Measurements from ENCODE around the gene HMGCL.

Gene HMGCL

GRCh38 chr1:23867895-23868556 is 42.8 kb upstream of the HMGCL start, which contains the start of gene FUCA1:
Gene FUCA1 (minus strand): TSS chr1:23868290. CDS start chr1:23868286, 4 bp downstream.
- Histone ChIP-seq H3K27ac (no peak within 1 kb of the TSS), H2AFZ (ENCODE audit: low read depth) (peak within 1 kb of the TSS; percentile 94), H3K27me3 (ENCODE audit: insufficient read depth, low read depth) (no peaks in the 10 kb centered on the region), H4K20me1 (ENCODE audit: insufficient read depth) (no peaks in the 10 kb centered on the region), H3K4me2 (peak within 1 kb of the TSS; percentile 87), H3K9ac (peak within 1 kb of the TSS; percentile 18; the same call in 1 of the 2 replicates), H3K4me1 (ENCODE audit: low read depth, poor library complexity, severe bottlenecking) (peaks cover 32% of the 10 kb centered on the region), H3K4me3 (IDR thresholded peaks at IDR 0.05; ENCODE audit: insufficient read depth, low read depth, low read length) (peak within 1 kb of the TSS; percentile 72), H3K36me3 (ENCODE audit: insufficient read depth) (no peaks in the 10 kb centered on the region), H3K79me2 (ENCODE audit: insufficient read depth, low read depth) (no peaks in the 10 kb centered on the region)
- TF ChIP-seq CTCF (conservative IDR thresholded peaks at IDR 0.05; ENCODE audit: low read depth, low read length), result peak; percentile 79

GRCh38 chr1:23867542-23867894 is 42.3 kb upstream of the HMGCL start:
- no peak for TF ChIP-seq CTCF (conservative IDR thresholded peaks at IDR 0.05; ENCODE audit: low read depth, low read length)
- Histone ChIP-seq H4K20me1 (ENCODE audit: insufficient read depth) (no peaks in the 10 kb centered on the region), H3K27me3 (ENCODE audit: insufficient read depth, low read depth) (no peaks in the 10 kb centered on the region), H3K9ac (peak overlapping the region; percentile 18; the same call in 1 of the 2 replicates), H3K4me3 (IDR thresholded peaks at IDR 0.05; ENCODE audit: insufficient read depth, low read depth, low read length) (peak overlapping the region; percentile 64), H3K27ac (no peak overlapping the region), H3K79me2 (ENCODE audit: insufficient read depth, low read depth) (no peaks in the 10 kb centered on the region), H3K4me1 (ENCODE audit: low read depth, poor library complexity, severe bottlenecking) (peaks cover 32% of the 10 kb centered on the region), H2AFZ (ENCODE audit: low read depth) (peak overlapping the region; percentile 94), H3K36me3 (ENCODE audit: insufficient read depth) (no peaks in the 10 kb centered on the region; the same call in 1 of the 2 replicates), H3K4me2 (peak overlapping the region; percentile 87)

- H2AFZ ChIP-seq (ENCODE audit: low read depth), result no peak overlapping the region
- peaks cover 32% of the 10 kb centered on the region for H3K4me1 ChIP-seq (ENCODE audit: low read depth, poor library complexity, severe bottlenecking)
- TF ChIP-seq CTCF (conservative IDR thresholded peaks at IDR 0.05; ENCODE audit: low read depth, low read length), result no peak
- H3K27me3 ChIP-seq (ENCODE audit: insufficient read depth, low read depth), result no peaks in the 10 kb centered on the region
- no peak overlapping the region for H3K27ac ChIP-seq
- no peaks in the 10 kb centered on the region for H4K20me1 ChIP-seq (ENCODE audit: insufficient read depth)
- H3K4me3 ChIP-seq (IDR thresholded peaks at IDR 0.05; ENCODE audit: insufficient read depth, low read depth, low read length), result no peak overlapping the region
- H3K4me2 ChIP-seq, result peak overlapping the region; percentile 7; the same call in 1 of the 2 replicates
- H3K79me2 ChIP-seq (ENCODE audit: insufficient read depth, low read depth), result no peaks in the 10 kb centered on the region
- H3K9ac ChIP-seq, result no peak overlapping the region
- peaks cover 2% of the 10 kb centered on the region; the same call in 1 of the 2 replicates for H3K36me3 ChIP-seq (ENCODE audit: insufficient read depth)
Observed at GRCh38 chr1:23865543-23865930, 40.3 kb upstream of the HMGCL start.

GRCh38 chr1:23864801-23865542 is 39.7 kb upstream of the HMGCL start:
- Histone ChIP-seq H3K9ac (no peak overlapping the region), H2AFZ (ENCODE audit: low read depth) (no peak overlapping the region), H3K79me2 (ENCODE audit: insufficient read depth, low read depth) (no peaks in the 10 kb centered on the region), H3K4me2 (peak overlapping the region; percentile 7; the same call in 1 of the 2 replicates), H4K20me1 (ENCODE audit: insufficient read depth) (no peaks in the 10 kb centered on the region), H3K36me3 (ENCODE audit: insufficient read depth) (peaks cover 2% of the 10 kb centered on the region; the same call in 1 of the 2 replicates), H3K27ac (no peak overlapping the region), H3K27me3 (ENCODE audit: insufficient read depth, low read depth) (no peaks in the 10 kb centered on the region), H3K4me3 (IDR thresholded peaks at IDR 0.05; ENCODE audit: insufficient read depth, low read depth, low read length) (no peak overlapping the region), H3K4me1 (ENCODE audit: low read depth, poor library complexity, severe bottlenecking) (peaks cover 32% of the 10 kb centered on the region)
- TF ChIP-seq CTCF (conservative IDR thresholded peaks at IDR 0.05; ENCODE audit: low read depth, low read length), result no peak

Data from KMS-11 (cell line).